ENCODE data around the gene RNF43. TPM values are rescaled to one million over a fixed set of nuclear protein-coding genes. Genes with fewer than 3 reads are reported as not detected.

RNF43 gene
- total and polyA plus RNA-seq, 2 of the 13 experiments (the other 11 are each of a cell fraction or from before 2014, with no cell fraction given), result 31.0 to 53.4 TPM

- peak; percentile 90 for TF ChIP-seq MIER2 (CRISPR knock-in tag; IDR thresholded peaks at IDR 0.05)
- TF ChIP-seq KMT2B (CRISPR knock-in tag; IDR thresholded peaks at IDR 0.05), result peak; percentile 82
- TF ChIP-seq ZNF784 (CRISPR knock-in tag; IDR thresholded peaks at IDR 0.05; ENCODE audit: borderline replicate concordance), result peak; percentile 97
- no peak for TF ChIP-seq NFRKB (IDR thresholded peaks at IDR 0.05)
- peak; percentile 90; the same call in 1 of the 2 replicates for TF ChIP-seq ZFP36L2 (CRISPR knock-in tag; IDR thresholded peaks at IDR 0.05)
- TF ChIP-seq XRCC5 (optimal IDR thresholded peaks at IDR 0.05; ENCODE audit: low read length), result peak; percentile 95
- TF ChIP-seq SRSF1 (optimal IDR thresholded peaks at IDR 0.05; ENCODE audit: low read depth, low read length), result no peak
- no peak for TF ChIP-seq NR3C1 (CRISPR knock-in tag; IDR thresholded peaks at IDR 0.05)
- TF ChIP-seq GATAD2A (CRISPR knock-in tag; IDR thresholded peaks at IDR 0.05), result peak; percentile 100
- no peak for TF ChIP-seq SMAD9 (CRISPR knock-in tag; IDR thresholded peaks at IDR 0.05)
- peak; percentile 46; the same call in 1 of the 2 replicates for TF ChIP-seq ZNF512B (CRISPR knock-in tag; IDR thresholded peaks at IDR 0.05; ENCODE audit: borderline replicate concordance)
- TF ChIP-seq FOXO4 (CRISPR knock-in tag; conservative IDR thresholded peaks at IDR 0.05), result no peak
- 0 out of 2 replicates have a peak, but pooled peaks have one; percentile 42 for TF ChIP-seq ZNF333 (CRISPR knock-in tag; IDR thresholded peaks at IDR 0.05; ENCODE audit: borderline replicate concordance)
- peak; percentile 94 for TF ChIP-seq PRDM10 (CRISPR knock-in tag; IDR thresholded peaks at IDR 0.05; ENCODE audit: low read depth)
- no peak for TF ChIP-seq ZNF557 (CRISPR knock-in tag; IDR thresholded peaks at IDR 0.05)
- no peak for TF ChIP-seq GABPA (IDR thresholded peaks at IDR 0.05; ENCODE audit: low read depth, low read length)
- TF ChIP-seq GABPA (CRISPR knock-in tag; IDR thresholded peaks at IDR 0.05; ENCODE audit: low read depth), result peak; percentile 80
These were observed 25.9 kb downstream of the RNF43 start (continued) for GRCh38 chr17:58391302-58391984.
